HEK293 (cell line): ENCODE measurements around the gene TAF15.

Experiments used
- CTCF ChIA-PET: fragments of 350-600 bp; formaldehyde crosslinking; extraction: SDS; loops from one replicate; lab custom pipeline; 2021; ENCODE audit warnings: antibody characterized with exemption; lab: Yijun Ruan, JAX
- POLR2A ChIA-PET: fragments of 300-600 bp; formaldehyde crosslinking; extraction: SDS; loops from one replicate; lab custom pipeline; 2020; ENCODE audit warnings: antibody characterized with exemption, inconsistent platforms; lab: Yijun Ruan, JAX
- H3K27ac ChIP-seq: fragments of 200-500 bp; sonication (Bioruptor generic); 2 replicates; pipeline ENCODE4 v1.5.1; 2014; ENCODE audit warnings: low read depth, low read length, control low read depth, inconsistent platforms; ENCODE audit errors: extremely low read depth
- H3K36me3 ChIP-seq, 2 experiments: fragments of 200-500 bp in 1 of 2; sonication (Bioruptor generic) in 1 of 2; 1 replicate in 1 of 2; 2 replicates in 1 of 2; pipeline ENCODE4 v1.5.1; 2014 to 2017; ENCODE audit warnings: inconsistent platforms in 2 of 2, low read length in 2 of 2; ENCODE audit not compliant: control insufficient read depth in 2 of 2, insufficient read depth in 1 of 2
- H3K4me1 ChIP-seq: fragments of 200-500 bp; sonication (Bioruptor generic); 2 replicates; pipeline ENCODE4 v1.5.1; 2014; ENCODE audit warnings: mild to moderate bottlenecking, low read length, inconsistent platforms; ENCODE audit not compliant: control insufficient read depth, insufficient read depth
- H3K4me3 ChIP-seq: 2 replicates; pipeline ENCODE4 v1.5.1; 2011; ENCODE audit warnings: low read depth, mild to moderate bottlenecking, control low read depth, low read length, moderate library complexity
- H3K9me3 ChIP-seq: fragments of 200-500 bp; sonication (Bioruptor generic); 2 replicates; pipeline ENCODE4 v1.5.1; 2014; ENCODE audit warnings: low read depth, low read length, inconsistent platforms; ENCODE audit not compliant: control insufficient read depth, insufficient read depth
- IKZF3 ChIP-seq: fragments of 450-650 bp; IDR thresholded peaks from 2 replicates; pipeline ENCODE4 v1.5.0; 2018; ENCODE audit warnings: missing biosample characterization, mild to moderate bottlenecking, missing genetic modification characterization, moderate library complexity
- PRDM1 ChIP-seq: fragments of 450-650 bp; formaldehyde crosslinking; IDR thresholded peaks from 2 replicates; pipeline ENCODE4; 2016; ENCODE audit warnings: missing biosample characterization, missing genetic modification characterization
- RBAK ChIP-seq: fragments of 450-650 bp; formaldehyde crosslinking; IDR thresholded peaks from 2 replicates; pipeline ENCODE4 v1.5.1; 2016; ENCODE audit warnings: missing biosample characterization, missing genetic modification characterization
- SALL2 ChIP-seq: fragments of 450-650 bp; formaldehyde crosslinking; IDR thresholded peaks from 2 replicates; pipeline ENCODE4 v1.5.0; 2017; ENCODE audit warnings: missing biosample characterization, mild to moderate bottlenecking, missing genetic modification characterization, borderline replicate concordance
- SETDB1 ChIP-seq: IDR thresholded peaks from one replicate; pipeline ENCODE4 v1.6.1; 2017; ENCODE audit warnings: mild to moderate bottlenecking, low read length, moderate library complexity, mixed read lengths; ENCODE audit not compliant: insufficient read length
- SP7 ChIP-seq: fragments of 450-650 bp; formaldehyde crosslinking; IDR thresholded peaks from 2 replicates; pipeline ENCODE4 v1.5.1; 2016; ENCODE audit warnings: missing biosample characterization, missing genetic modification characterization
- TRIM28 ChIP-seq: IDR thresholded peaks from 2 replicates; pipeline ENCODE4 v1.6.1; 2011; ENCODE audit warnings: low read length, control low read depth, borderline replicate concordance
- ZBTB17 ChIP-seq: fragments of 450-650 bp; formaldehyde crosslinking; IDR thresholded peaks from 2 replicates; pipeline ENCODE4 v1.5.1; 2016; ENCODE audit warnings: missing biosample characterization, missing genetic modification characterization
- ZEB2 ChIP-seq: fragments of 450-650 bp; formaldehyde crosslinking; IDR thresholded peaks from 2 replicates; pipeline ENCODE4 v1.5.1; 2016; ENCODE audit warnings: missing biosample characterization, missing genetic modification characterization
- ZIC2 ChIP-seq: fragments of 450-650 bp; formaldehyde crosslinking; IDR thresholded peaks from 2 replicates; pipeline ENCODE4 v1.5.1; 2016; ENCODE audit warnings: missing biosample characterization, missing genetic modification characterization
- ZNF266 ChIP-seq: fragments of 450-650 bp; formaldehyde crosslinking; IDR thresholded peaks from 2 replicates; pipeline ENCODE4 v1.5.1; 2016; ENCODE audit warnings: missing biosample characterization, missing genetic modification characterization, low read depth
- ZNF274 ChIP-seq, 2 experiments: fragments of 200-500 bp in 1 of 2; fragments of 450-650 bp in 1 of 2; sonication (Bioruptor generic) in 1 of 2; formaldehyde crosslinking in 1 of 2; IDR thresholded peaks; 2 replicates each; pipeline versions ENCODE4 v1.5.1 to v1.6.1; 2014 to 2016; ENCODE audit warnings: borderline replicate concordance in 1 of 2, inconsistent platforms in 1 of 2, low read length in 1 of 2, missing biosample characterization in 1 of 2, missing genetic modification characterization in 1 of 2
- ZNF335 ChIP-seq: fragments of 450-650 bp; formaldehyde crosslinking; conservative IDR thresholded peaks from 2 replicates; pipeline ENCODE4 v1.5.1; 2016; ENCODE audit warnings: missing biosample characterization, missing genetic modification characterization
- ZNF350 ChIP-seq: fragments of 450-650 bp; formaldehyde crosslinking; IDR thresholded peaks from 2 replicates; pipeline ENCODE4 v1.5.0; 2017; ENCODE audit warnings: missing biosample characterization, mild to moderate bottlenecking, missing genetic modification characterization
- ZNF37A ChIP-seq: fragments of 450-650 bp; IDR thresholded peaks from 2 replicates; pipeline ENCODE4 v1.5.1; 2018; ENCODE audit warnings: missing biosample characterization, missing genetic modification characterization
- ZNF416 ChIP-seq: fragments of 450-650 bp; formaldehyde crosslinking; IDR thresholded peaks from 2 replicates; pipeline ENCODE4 v1.5.1; 2016; ENCODE audit warnings: missing biosample characterization, missing genetic modification characterization
- ZNF521 ChIP-seq: fragments of 450-650 bp; formaldehyde crosslinking; IDR thresholded peaks from 2 replicates; pipeline ENCODE4 v1.5.1; 2017; ENCODE audit warnings: missing biosample characterization, mild to moderate bottlenecking, missing genetic modification characterization
- ZNF654 ChIP-seq: fragments of 450-650 bp; formaldehyde crosslinking; IDR thresholded peaks from 2 replicates; pipeline ENCODE4 v1.5.1; 2016; ENCODE audit warnings: low read depth, missing biosample characterization, missing genetic modification characterization
- ZNF768 ChIP-seq: fragments of 450-650 bp; formaldehyde crosslinking; IDR thresholded peaks from 2 replicates; pipeline ENCODE4 v1.5.1; 2018; ENCODE audit warnings: missing biosample characterization, mild to moderate bottlenecking, missing genetic modification characterization
- ZNF791 ChIP-seq: fragments of 450-650 bp; formaldehyde crosslinking; IDR thresholded peaks from 2 replicates; pipeline ENCODE4 v1.5.1; 2016; ENCODE audit warnings: missing biosample characterization, missing genetic modification characterization
- ZSCAN30 ChIP-seq: fragments of 450-650 bp; IDR thresholded peaks from 2 replicates; pipeline ENCODE4 v1.5.1; 2018; ENCODE audit warnings: missing biosample characterization, mild to moderate bottlenecking, missing genetic modification characterization, moderate library complexity
- TF ChIP-seq, protein P1 (sequence below): fragments of 450-650 bp; formaldehyde crosslinking; IDR thresholded peaks from 2 replicates; pipeline ENCODE4 v1.5.1; 2016; ENCODE audit warnings: missing biosample characterization, missing genetic modification characterization
- TF ChIP-seq, protein P2 (sequence below): fragments of 450-650 bp; formaldehyde crosslinking; IDR thresholded peaks from 2 replicates; pipeline ENCODE4 v1.5.1; 2016; ENCODE audit warnings: missing biosample characterization, missing genetic modification characterization
- TF ChIP-seq, protein P3 (sequence below): fragments of 450-650 bp; formaldehyde crosslinking; IDR thresholded peaks from 2 replicates; pipeline ENCODE4 v1.5.1; 2016; ENCODE audit warnings: missing biosample characterization, missing genetic modification characterization
- TF ChIP-seq, protein P4 (sequence below): fragments of 450-650 bp; formaldehyde crosslinking; IDR thresholded peaks from 2 replicates; pipeline ENCODE4 v1.5.1; 2016; ENCODE audit warnings: missing biosample characterization, missing genetic modification characterization
- TF ChIP-seq, protein P5 (sequence below): fragments of 450-650 bp; formaldehyde crosslinking; IDR thresholded peaks from 2 replicates; pipeline ENCODE4 v1.5.1; 2016; ENCODE audit warnings: missing biosample characterization, missing genetic modification characterization

The TAF15 gene

DNA sequence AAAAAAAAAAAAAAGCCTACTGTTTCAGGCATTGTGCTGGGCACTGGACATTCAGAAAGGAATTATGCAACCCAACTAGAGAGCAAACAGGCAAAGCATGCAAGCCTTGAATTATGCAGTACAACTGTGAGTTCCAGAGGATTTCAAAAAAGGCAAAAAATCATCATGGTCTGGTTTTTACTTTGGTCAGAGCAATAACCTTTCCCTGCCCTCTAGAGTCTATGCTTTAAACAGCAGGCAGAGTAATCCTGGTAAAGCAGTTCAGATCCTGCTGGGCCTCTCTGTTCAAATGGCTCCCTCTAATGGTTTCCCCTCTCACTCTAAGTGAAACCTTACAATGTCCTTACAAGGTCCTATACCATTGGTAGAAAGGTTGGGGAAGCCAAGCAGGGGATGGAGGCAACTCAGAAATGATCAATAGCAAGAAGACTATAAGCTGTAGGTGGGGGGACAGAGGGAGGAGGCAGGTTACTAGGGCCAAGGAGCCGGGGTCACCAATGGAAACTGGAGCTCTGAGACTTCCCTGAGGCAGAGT lies 4.6 kb upstream of the TAF15 start:
- no peak overlapping the region for H3K4me3 ChIP-seq
- no peaks in the 10 kb centered on the region for H3K9me3 ChIP-seq
- no peak overlapping the region for H3K27ac ChIP-seq
- CTCF ChIA-PET, result interaction anchor here (0.6 to 4.0 kb wide), 34 partner anchors 9 to 1265 kb away, joined by 3 to 82 read pairs (median 4); partner anchors contain the start of genes C17orf50 and MMP28
- H3K4me1 ChIP-seq, result 0 out of 2 replicates have a peak, but pooled peaks cover 3% of the 10 kb centered on the region
- no peaks in the 10 kb centered on the region for H3K36me3 ChIP-seq
- POLR2A ChIA-PET, result interaction anchor here (0.7 to 2.5 kb wide), 3 partner anchors 15 to 40 kb away, joined by 3 to 14 read pairs (median 7); no protein-coding TSS in a partner anchor
- TF ChIP-seq, protein P1, sequence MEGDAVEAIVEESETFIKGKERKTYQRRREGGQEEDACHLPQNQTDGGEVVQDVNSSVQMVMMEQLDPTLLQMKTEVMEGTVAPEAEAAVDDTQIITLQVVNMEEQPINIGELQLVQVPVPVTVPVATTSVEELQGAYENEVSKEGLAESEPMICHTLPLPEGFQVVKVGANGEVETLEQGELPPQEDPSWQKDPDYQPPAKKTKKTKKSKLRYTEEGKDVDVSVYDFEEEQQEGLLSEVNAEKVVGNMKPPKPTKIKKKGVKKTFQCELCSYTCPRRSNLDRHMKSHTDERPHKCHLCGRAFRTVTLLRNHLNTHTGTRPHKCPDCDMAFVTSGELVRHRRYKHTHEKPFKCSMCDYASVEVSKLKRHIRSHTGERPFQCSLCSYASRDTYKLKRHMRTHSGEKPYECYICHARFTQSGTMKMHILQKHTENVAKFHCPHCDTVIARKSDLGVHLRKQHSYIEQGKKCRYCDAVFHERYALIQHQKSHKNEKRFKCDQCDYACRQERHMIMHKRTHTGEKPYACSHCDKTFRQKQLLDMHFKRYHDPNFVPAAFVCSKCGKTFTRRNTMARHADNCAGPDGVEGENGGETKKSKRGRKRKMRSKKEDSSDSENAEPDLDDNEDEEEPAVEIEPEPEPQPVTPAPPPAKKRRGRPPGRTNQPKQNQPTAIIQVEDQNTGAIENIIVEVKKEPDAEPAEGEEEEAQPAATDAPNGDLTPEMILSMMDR (tag by site-specific recombination), result peak; percentile 87; the same call in 1 of the 2 replicates
- no peak; the same call in 1 of the 2 replicates for TF ChIP-seq IKZF3 (tag by site-specific recombination)
- TF ChIP-seq TRIM28, result peak; percentile 36; the same call in 1 of the 2 replicates
- TF ChIP-seq ZNF521, result no peak
- peak; percentile 30; the same call in 1 of the 2 replicates for TF ChIP-seq ZIC2 (tag by site-specific recombination)
- no peak for TF ChIP-seq SALL2 (tag by site-specific recombination)
- TF ChIP-seq ZNF274 (IDR thresholded peaks at IDR 0.05; ENCODE audit: low read length), result no peak
- no peak for TF ChIP-seq ZNF274 (tag by site-specific recombination; IDR thresholded peaks at IDR 0.05; ENCODE audit: borderline replicate concordance)
- no peak for TF ChIP-seq ZNF350 (tag by site-specific recombination)
- TF ChIP-seq, protein P2, sequence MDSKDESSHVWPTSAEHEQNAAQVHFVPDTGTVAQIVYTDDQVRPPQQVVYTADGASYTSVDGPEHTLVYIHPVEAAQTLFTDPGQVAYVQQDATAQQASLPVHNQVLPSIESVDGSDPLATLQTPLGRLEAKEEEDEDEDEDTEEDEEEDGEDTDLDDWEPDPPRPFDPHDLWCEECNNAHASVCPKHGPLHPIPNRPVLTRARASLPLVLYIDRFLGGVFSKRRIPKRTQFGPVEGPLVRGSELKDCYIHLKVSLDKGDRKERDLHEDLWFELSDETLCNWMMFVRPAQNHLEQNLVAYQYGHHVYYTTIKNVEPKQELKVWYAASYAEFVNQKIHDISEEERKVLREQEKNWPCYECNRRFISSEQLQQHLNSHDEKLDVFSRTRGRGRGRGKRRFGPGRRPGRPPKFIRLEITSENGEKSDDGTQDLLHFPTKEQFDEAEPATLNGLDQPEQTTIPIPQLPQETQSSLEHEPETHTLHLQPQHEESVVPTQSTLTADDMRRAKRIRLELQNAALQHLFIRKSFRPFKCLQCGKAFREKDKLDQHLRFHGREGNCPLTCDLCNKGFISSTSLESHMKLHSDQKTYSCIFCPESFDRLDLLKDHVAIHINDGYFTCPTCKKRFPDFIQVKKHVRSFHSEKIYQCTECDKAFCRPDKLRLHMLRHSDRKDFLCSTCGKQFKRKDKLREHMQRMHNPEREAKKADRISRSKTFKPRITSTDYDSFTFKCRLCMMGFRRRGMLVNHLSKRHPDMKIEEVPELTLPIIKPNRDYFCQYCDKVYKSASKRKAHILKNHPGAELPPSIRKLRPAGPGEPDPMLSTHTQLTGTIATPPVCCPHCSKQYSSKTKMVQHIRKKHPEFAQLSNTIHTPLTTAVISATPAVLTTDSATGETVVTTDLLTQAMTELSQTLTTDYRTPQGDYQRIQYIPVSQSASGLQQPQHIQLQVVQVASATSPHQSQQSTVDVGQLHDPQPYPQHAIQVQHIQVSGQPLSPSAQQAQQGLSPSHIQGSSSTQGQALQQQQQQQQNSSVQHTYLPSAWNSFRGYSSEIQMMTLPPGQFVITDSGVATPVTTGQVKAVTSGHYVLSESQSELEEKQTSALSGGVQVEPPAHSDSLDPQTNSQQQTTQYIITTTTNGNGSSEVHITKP (tag by site-specific recombination), result peak; percentile 48
- TF ChIP-seq ZNF266 (tag by site-specific recombination), result no peak
- TF ChIP-seq SP7 (tag by site-specific recombination), result peak; percentile 34; the same call in 1 of the 2 replicates
- TF ChIP-seq PRDM1 (tag by site-specific recombination), result peak; percentile 90
- TF ChIP-seq, protein P3, sequence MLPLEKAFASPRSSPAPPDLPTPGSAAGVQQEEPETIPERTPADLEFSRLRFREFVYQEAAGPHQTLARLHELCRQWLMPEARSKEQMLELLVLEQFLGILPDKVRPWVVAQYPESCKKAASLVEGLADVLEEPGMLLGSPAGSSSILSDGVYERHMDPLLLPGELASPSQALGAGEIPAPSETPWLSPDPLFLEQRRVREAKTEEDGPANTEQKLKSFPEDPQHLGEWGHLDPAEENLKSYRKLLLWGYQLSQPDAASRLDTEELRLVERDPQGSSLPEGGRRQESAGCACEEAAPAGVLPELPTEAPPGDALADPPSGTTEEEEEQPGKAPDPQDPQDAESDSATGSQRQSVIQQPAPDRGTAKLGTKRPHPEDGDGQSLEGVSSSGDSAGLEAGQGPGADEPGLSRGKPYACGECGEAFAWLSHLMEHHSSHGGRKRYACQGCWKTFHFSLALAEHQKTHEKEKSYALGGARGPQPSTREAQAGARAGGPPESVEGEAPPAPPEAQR, result 0 out of 2 replicates have a peak, but pooled peaks have one; percentile 21
- peak; percentile 15; the same call in 1 of the 2 replicates for TF ChIP-seq ZEB2
- TF ChIP-seq ZNF416, result no peak
- TF ChIP-seq ZNF37A (tag by site-specific recombination), result no peak
- TF ChIP-seq ZSCAN30 (tag by site-specific recombination), result peak; percentile 50; the same call in 1 of the 2 replicates
- peak; percentile 82 for TF ChIP-seq ZNF335
- peak; percentile 77 for TF ChIP-seq ZNF768
- peak; percentile 67 for TF ChIP-seq SETDB1
- TF ChIP-seq, protein P4, sequence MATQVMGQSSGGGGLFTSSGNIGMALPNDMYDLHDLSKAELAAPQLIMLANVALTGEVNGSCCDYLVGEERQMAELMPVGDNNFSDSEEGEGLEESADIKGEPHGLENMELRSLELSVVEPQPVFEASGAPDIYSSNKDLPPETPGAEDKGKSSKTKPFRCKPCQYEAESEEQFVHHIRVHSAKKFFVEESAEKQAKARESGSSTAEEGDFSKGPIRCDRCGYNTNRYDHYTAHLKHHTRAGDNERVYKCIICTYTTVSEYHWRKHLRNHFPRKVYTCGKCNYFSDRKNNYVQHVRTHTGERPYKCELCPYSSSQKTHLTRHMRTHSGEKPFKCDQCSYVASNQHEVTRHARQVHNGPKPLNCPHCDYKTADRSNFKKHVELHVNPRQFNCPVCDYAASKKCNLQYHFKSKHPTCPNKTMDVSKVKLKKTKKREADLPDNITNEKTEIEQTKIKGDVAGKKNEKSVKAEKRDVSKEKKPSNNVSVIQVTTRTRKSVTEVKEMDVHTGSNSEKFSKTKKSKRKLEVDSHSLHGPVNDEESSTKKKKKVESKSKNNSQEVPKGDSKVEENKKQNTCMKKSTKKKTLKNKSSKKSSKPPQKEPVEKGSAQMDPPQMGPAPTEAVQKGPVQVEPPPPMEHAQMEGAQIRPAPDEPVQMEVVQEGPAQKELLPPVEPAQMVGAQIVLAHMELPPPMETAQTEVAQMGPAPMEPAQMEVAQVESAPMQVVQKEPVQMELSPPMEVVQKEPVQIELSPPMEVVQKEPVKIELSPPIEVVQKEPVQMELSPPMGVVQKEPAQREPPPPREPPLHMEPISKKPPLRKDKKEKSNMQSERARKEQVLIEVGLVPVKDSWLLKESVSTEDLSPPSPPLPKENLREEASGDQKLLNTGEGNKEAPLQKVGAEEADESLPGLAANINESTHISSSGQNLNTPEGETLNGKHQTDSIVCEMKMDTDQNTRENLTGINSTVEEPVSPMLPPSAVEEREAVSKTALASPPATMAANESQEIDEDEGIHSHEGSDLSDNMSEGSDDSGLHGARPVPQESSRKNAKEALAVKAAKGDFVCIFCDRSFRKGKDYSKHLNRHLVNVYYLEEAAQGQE (tag by site-specific recombination), result no peak
- peak; percentile 93 for TF ChIP-seq ZNF654 (tag by site-specific recombination)
- no peak for TF ChIP-seq RBAK (tag by site-specific recombination)
- TF ChIP-seq ZNF791 (tag by site-specific recombination), result no peak
- TF ChIP-seq, protein P5, sequence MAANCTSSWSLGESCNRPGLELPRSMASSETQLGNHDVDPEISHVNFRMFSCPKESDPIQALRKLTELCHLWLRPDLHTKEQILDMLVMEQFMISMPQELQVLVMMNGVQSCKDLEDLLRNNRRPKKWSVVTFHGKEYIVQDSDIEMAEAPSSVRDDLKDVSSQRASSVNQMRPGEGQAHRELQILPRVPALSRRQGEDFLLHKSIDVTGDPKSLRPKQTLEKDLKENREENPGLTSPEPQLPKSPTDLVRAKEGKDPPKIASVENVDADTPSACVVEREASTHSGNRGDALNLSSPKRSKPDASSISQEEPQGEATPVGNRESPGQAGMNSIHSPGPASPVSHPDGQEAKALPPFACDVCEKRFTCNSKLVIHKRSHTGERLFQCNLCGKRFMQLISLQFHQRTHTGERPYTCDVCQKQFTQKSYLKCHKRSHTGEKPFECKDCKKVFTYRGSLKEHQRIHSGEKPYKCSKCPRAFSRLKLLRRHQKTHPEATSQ (tag by site-specific recombination), result no peak
- TF ChIP-seq ZBTB17, result peak; percentile 67
